H1 (cell line): ENCODE data around the gene KLHDC8A. TPM values are rescaled to one million over a fixed set of nuclear protein-coding genes. Genes with fewer than 3 reads are reported as not detected.

Experiments used
- CTCF ChIA-PET: fragments of 300-600 bp; sonication (Branson Sonifier 250); formaldehyde crosslinking; loops from one replicate; lab custom pipeline; 2021; ENCODE audit not compliant: partially characterized antibody; lab: Charles Lee
- POLR2A ChIA-PET: fragments of 300-600 bp; sonication (Branson Sonifier 250); formaldehyde crosslinking; loops from one replicate; lab custom pipeline; 2021; ENCODE audit warnings: inconsistent platforms; ENCODE audit not compliant: partially characterized antibody; lab: Charles Lee
- DNase-seq, 2 experiments: peaks; one replicate each; pipeline versions ENCODE4 v3.0.0 to v3.0.0-alpha.2; 2010 to 2022; ENCODE audit warnings: low spot score in 2 of 2, low read depth in 1 of 2, mixed read lengths in 1 of 2
- FAIRE-seq: peaks from 2 replicates; lab custom pipeline; 2011; peaks lifted over from hg19 to GRCh38; lab: Jason Lieb, UNC
- H2AFZ ChIP-seq: 2 replicates; pipeline ENCODE4 v1.8.1; 2012; ENCODE audit warnings: low read length, inconsistent platforms
- H2AK5ac ChIP-seq: 2 replicates; pipeline ENCODE4 v1.6.1; 2013; ENCODE audit warnings: low read depth, low read length
- H2BK120ac ChIP-seq: replicated peaks from 2 replicates; pipeline ENCODE3; 2013; ENCODE audit warnings: low read depth, low read length, inconsistent platforms
- H2BK12ac ChIP-seq: 2 replicates; pipeline ENCODE4 v1.6.1; 2013; ENCODE audit warnings: low read depth, low read length
- H2BK15ac ChIP-seq: 2 replicates; pipeline ENCODE4 v1.6.1; 2013; ENCODE audit warnings: low read length
- H2BK20ac ChIP-seq: 2 replicates; pipeline ENCODE4 v1.6.1; 2013; ENCODE audit warnings: low read length
- H2BK5ac ChIP-seq: 2 replicates; pipeline ENCODE4 v1.6.1; 2013; ENCODE audit warnings: low read depth, low read length
- H3K14ac ChIP-seq: 2 replicates; pipeline ENCODE4 v1.6.1; 2013; ENCODE audit warnings: inconsistent platforms; ENCODE audit not compliant: insufficient read length
- H3K18ac ChIP-seq: 2 replicates; pipeline ENCODE4 v1.6.1; 2013; ENCODE audit warnings: low read length; ENCODE audit errors: extremely low read depth
- H3K23ac ChIP-seq: 2 replicates; pipeline ENCODE4 v1.6.1; 2013; ENCODE audit warnings: inconsistent platforms; ENCODE audit not compliant: insufficient read length
- H3K23me2 ChIP-seq: 2 replicates; pipeline ENCODE4 v1.6.1; 2013; ENCODE audit warnings: low read depth, low read length
- H3K27ac ChIP-seq: 2 replicates; pipeline ENCODE4 v1.6.1; 2011; ENCODE audit warnings: low read depth, low read length, inconsistent platforms
- H3K27me3 ChIP-seq, 4 experiments: replicated peaks in 1 of 4; 1 replicate in 1 of 4; 2 replicates in 3 of 4; pipeline versions ENCODE4 v1.6.1 to v1.8.1; 2011 to 2013; ENCODE audit warnings: low read length in 3 of 4, mild to moderate bottlenecking in 3 of 4, inconsistent platforms in 2 of 4, mixed read lengths in 2 of 4, moderate library complexity in 1 of 4; ENCODE audit not compliant: control insufficient read depth in 3 of 4, insufficient read depth in 3 of 4; ENCODE audit errors: extremely low read depth in 1 of 4
- H3K36me3 ChIP-seq, 4 experiments: 2 replicates each; pipeline versions ENCODE4 v1.6.1 to v1.8.1; 2011 to 2013; ENCODE audit warnings: mild to moderate bottlenecking in 4 of 4, low read length in 3 of 4, moderate library complexity in 2 of 4, control low read depth in 1 of 4, inconsistent platforms in 1 of 4; ENCODE audit not compliant: insufficient read depth in 4 of 4, control insufficient read depth in 2 of 4
- H3K4ac ChIP-seq: replicated peaks from 2 replicates; pipeline ENCODE3; 2013; ENCODE audit warnings: low read length, low read depth, mixed read lengths, inconsistent platforms; ENCODE audit not compliant: insufficient read length
- H3K4me1 ChIP-seq, 4 experiments: replicated peaks in 1 of 4; 1 replicate in 1 of 4; 2 replicates in 3 of 4; pipeline versions ENCODE4 v1.6.1 to v1.8.1; 2011 to 2013; ENCODE audit warnings: low read length in 3 of 4, inconsistent platforms in 2 of 4, mixed read lengths in 1 of 4; ENCODE audit not compliant: insufficient read depth in 4 of 4, control insufficient read depth in 3 of 4
- H3K4me2 ChIP-seq, 2 experiments: 2 replicates each; pipeline versions ENCODE4 v1.6.1 to v1.8.1; 2011 to 2013; ENCODE audit warnings: low read depth in 2 of 2, low read length in 2 of 2, control low read depth in 1 of 2, inconsistent platforms in 1 of 2, mild to moderate bottlenecking in 1 of 2; ENCODE audit not compliant: insufficient read depth in 1 of 2
- H3K4me3 ChIP-seq, 4 experiments: fragments of 200-600, 300-600 bp in 1 of 4; sonication (generic), shearing (Covaris generic), sonication (Bioruptor Twin) in 1 of 4; 2 replicates each; pipeline versions ENCODE4 v1.5.1 to v1.8.1; 2011 to 2016; ENCODE audit warnings: low read length in 4 of 4, low read depth in 3 of 4, control low read depth in 2 of 4, inconsistent platforms in 2 of 4, mild to moderate bottlenecking in 2 of 4, mixed read lengths in 1 of 4, moderate library complexity in 1 of 4; ENCODE audit not compliant: insufficient read depth in 2 of 4; ENCODE audit errors: extremely low read depth in 1 of 4
- H3K56ac ChIP-seq: replicated peaks from 2 replicates; pipeline ENCODE3; 2013; ENCODE audit warnings: low read depth, mild to moderate bottlenecking, mixed read lengths, low read length, inconsistent platforms; ENCODE audit not compliant: insufficient read length
- H3K79me1 ChIP-seq: 2 replicates; pipeline ENCODE4 v1.6.1; 2013; ENCODE audit warnings: low read depth, low read length, control low read depth
- H3K79me2 ChIP-seq, 2 experiments: 2 replicates each; pipeline versions ENCODE4 v1.6.1 to v1.8.1; 2012 to 2013; ENCODE audit warnings: low read length in 2 of 2, mild to moderate bottlenecking in 2 of 2, inconsistent platforms in 1 of 2; ENCODE audit not compliant: insufficient read depth in 2 of 2, control insufficient read depth in 1 of 2
- H3K9ac ChIP-seq, 4 experiments: replicated peaks in 1 of 4; 1 replicate in 1 of 4; 2 replicates in 3 of 4; pipeline versions ENCODE4 v1.6.1 to v1.8.1; 2011 to 2013; ENCODE audit warnings: low read depth in 3 of 4, low read length in 3 of 4, control low read depth in 2 of 4, mild to moderate bottlenecking in 2 of 4, moderate library complexity in 2 of 4, inconsistent platforms in 1 of 4; ENCODE audit errors: extremely low read depth in 1 of 4
- H3K9me3 ChIP-seq, 2 experiments: 2 replicates each; pipeline versions ENCODE4 v1.6.1 to v1.8.1; 2012 to 2013; ENCODE audit warnings: mild to moderate bottlenecking in 2 of 2, moderate library complexity in 2 of 2, control low read depth in 1 of 2, inconsistent platforms in 1 of 2, low read depth in 1 of 2, low read length in 1 of 2, mixed read lengths in 1 of 2; ENCODE audit not compliant: insufficient read depth in 2 of 2
- H4K20me1 ChIP-seq, 2 experiments: replicated peaks in 1 of 2; 2 replicates each; pipeline versions ENCODE3 to v1.8.1; 2011 to 2013; ENCODE audit warnings: inconsistent platforms in 2 of 2, low read length in 2 of 2, mild to moderate bottlenecking in 1 of 2; ENCODE audit not compliant: insufficient read depth in 2 of 2, control insufficient read depth in 1 of 2
- H4K5ac ChIP-seq: 2 replicates; pipeline ENCODE4 v1.6.1; 2013; ENCODE audit warnings: low read length, low read depth, mixed read lengths, inconsistent platforms; ENCODE audit not compliant: insufficient read length
- H4K8ac ChIP-seq: 2 replicates; pipeline ENCODE4 v1.8.0; 2013; ENCODE audit warnings: mild to moderate bottlenecking, moderate library complexity, low read length, inconsistent platforms; ENCODE audit not compliant: insufficient read depth; ENCODE audit errors: extremely low read depth
- H4K91ac ChIP-seq: replicated peaks from 2 replicates; pipeline ENCODE3; 2013; ENCODE audit warnings: low read length, mixed read lengths, inconsistent platforms; ENCODE audit not compliant: insufficient read length
- ASH2L ChIP-seq: fragments of 200-600, 300-600 bp; sonication (generic); IDR thresholded peaks from one replicate; pipeline ENCODE4 v1.7.1; 2017; ENCODE audit warnings: low read length
- CHD1 ChIP-seq: IDR thresholded peaks from 2 replicates; pipeline ENCODE4 v1.6.1; 2012; ENCODE audit warnings: low read depth, low read length, improper control_type of control experiment
- CTBP2 ChIP-seq: IDR thresholded peaks from 2 replicates; pipeline ENCODE4 v1.7.0; 2011; ENCODE audit warnings: borderline replicate concordance, mild to moderate bottlenecking, moderate library complexity, mixed read lengths, low read length; ENCODE audit not compliant: insufficient read depth, insufficient read length
- HDAC2 ChIP-seq, 2 experiments: fragments of 300-600 bp in 1 of 2; sonication (generic) in 1 of 2; IDR thresholded peaks; 2 replicates each; pipeline ENCODE4 v1.6.1; 2011 to 2012; ENCODE audit warnings: low read depth in 2 of 2, low read length in 2 of 2, mild to moderate bottlenecking in 2 of 2, moderate library complexity in 2 of 2, borderline replicate concordance in 1 of 2, inconsistent platforms in 1 of 2
- MAFK ChIP-seq: IDR thresholded peaks from 2 replicates; pipeline ENCODE4 v1.6.1; 2012; ENCODE audit warnings: low read depth, mild to moderate bottlenecking, improper control_type of control experiment, low read length
- POLR2A ChIP-seq, 2 experiments: IDR thresholded peaks; 1 replicate in 1 of 2; 2 replicates in 1 of 2; pipeline ENCODE4 v1.6.1; 2011; ENCODE audit warnings: low read depth in 2 of 2, low read length in 2 of 2, mild to moderate bottlenecking in 2 of 2; ENCODE audit errors: control extremely low read depth in 1 of 2
- POU5F1 ChIP-seq: IDR thresholded peaks from 2 replicates; pipeline ENCODE4 v1.6.1; 2011; ENCODE audit warnings: low read depth, mild to moderate bottlenecking, low read length, moderate library complexity
- RAD21 ChIP-seq, 2 experiments: IDR thresholded peaks in 1 of 2; conservative IDR thresholded peaks in 1 of 2; 2 replicates each; pipeline ENCODE4 v1.6.1; 2011; ENCODE audit warnings: low read depth in 2 of 2, low read length in 2 of 2, improper control_type of control experiment in 1 of 2, inconsistent platforms in 1 of 2, mild to moderate bottlenecking in 1 of 2, moderate library complexity in 1 of 2
- RFX5 ChIP-seq: IDR thresholded peaks from 2 replicates; pipeline ENCODE4 v1.6.1; 2011; ENCODE audit warnings: low read depth, low read length, improper control_type of control experiment, borderline replicate concordance
- SIX5 ChIP-seq: IDR thresholded peaks from 2 replicates; pipeline ENCODE4 v1.6.1; 2011; ENCODE audit warnings: mild to moderate bottlenecking, low read depth, low read length
- SP2 ChIP-seq: IDR thresholded peaks from 2 replicates; pipeline ENCODE4 v1.6.1; 2012; ENCODE audit warnings: mild to moderate bottlenecking, low read length, inconsistent platforms
- WGBS, 2 experiments: shearing (Covaris generic) in 1 of 2; methylation state at CpG; one replicate each; pipeline versions ENCODE4 v1.1.6 to v1.1.7; 2013 to 2015; ENCODE audit warnings: low lambda C conversion rate in 2 of 2, mixed read lengths in 2 of 2, inconsistent platforms in 1 of 2, low coverage in 1 of 2, missing lambda C conversion rate in 1 of 2; ENCODE audit not compliant: insufficient replicate concordance in 2 of 2, insufficient coverage in 1 of 2, insufficient read length in 1 of 2; ENCODE audit errors: extremely low coverage in 1 of 2, missing lambda C conversion rate in 1 of 2; 5-methylcytosine and 5-hydroxymethylcytosine counted together
- polyA plus RNA-seq, 7 experiments: library from polyadenylated mRNA; depleted of rRNA in 3 of 7; stranded (reverse) in 5 of 7; unstranded in 2 of 7; fragments of >200 nt in 5 of 7; fragments of 200-250 nt in 2 of 7; gene quantifications; 1 replicate in 5 of 7; 2 replicates in 1 of 7; 4 replicates in 1 of 7; pipeline versions ENCODE4 v1.2.1 to v1.2.3, GENCODE V29; 2011 to 2013; ENCODE audit warnings: missing spikeins in 2 of 7, mixed read lengths in 2 of 7
- total RNA-seq: library from RNA; stranded (reverse); fragmentation: NEBNext Ultra II Directional; extraction: Animal tissue kit (Norgen Biotek cat#: 25700); gene quantifications from 2 replicates; pipeline ENCODE4 v1.2.1, GENCODE V29; 2021
- TF ChIP-seq, protein P1 (sequence below), 3 experiments: IDR thresholded peaks; 1 replicate in 2 of 3; 2 replicates in 1 of 3; pipeline versions ENCODE4 v1.5.1 to v1.6.1; 2011; ENCODE audit warnings: low read length in 3 of 3, mild to moderate bottlenecking in 3 of 3, inconsistent platforms in 2 of 3, low read depth in 1 of 3, moderate library complexity in 1 of 3; ENCODE audit not compliant: insufficient read depth in 1 of 3; ENCODE audit errors: control extremely low read depth in 1 of 3

The KLHDC8A gene
- total and polyA plus RNA-seq, 2 of the 8 experiments (the other 6 are each of a cell fraction or from before 2014, with no cell fraction given) = 1.9 to 3.4 TPM

DNA sequence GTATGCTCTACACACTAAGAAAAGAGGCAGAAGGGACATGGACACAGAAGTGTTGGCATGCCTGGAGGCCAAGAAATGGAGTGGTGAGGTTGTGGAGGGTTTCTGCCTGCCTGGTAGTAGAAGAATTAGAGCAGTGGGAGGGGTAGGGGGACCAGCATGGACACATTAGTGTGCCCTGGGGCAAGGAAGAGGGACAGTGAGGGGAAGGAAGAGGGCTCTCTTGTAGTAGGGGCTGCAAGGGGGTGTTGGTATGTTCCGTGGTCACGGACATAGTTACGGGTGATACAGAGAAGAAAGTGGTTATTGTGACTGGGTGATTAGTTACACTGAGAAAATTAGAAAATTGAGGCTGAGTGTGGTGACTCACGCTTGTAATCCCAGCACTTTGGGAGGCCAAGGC lies 41.9 kb upstream of the KLHDC8A start:
- H3K23me2 ChIP-seq = no peaks in the 10 kb centered on the region
- H3K9me3 ChIP-seq = no peaks in the 10 kb centered on the region
- no peak overlapping the region for H3K4me2 ChIP-seq
- H3K9ac ChIP-seq = no peak overlapping the region
- no peak overlapping the region for H3K4ac ChIP-seq
- no peak overlapping the region for H4K8ac ChIP-seq
- H2AFZ ChIP-seq = no peak overlapping the region
- no peaks in the 10 kb centered on the region for H3K4me1 ChIP-seq
- H2BK20ac ChIP-seq = no peak overlapping the region
- H3K23ac ChIP-seq = no peak overlapping the region
- no peak overlapping the region for H2BK12ac ChIP-seq
- POLR2A ChIA-PET = no interaction called here
- no peak overlapping the region for H4K91ac ChIP-seq
- no peak overlapping the region for H2AK5ac ChIP-seq
- no peaks in the 10 kb centered on the region for H3K79me2 ChIP-seq
- no peak overlapping the region for H3K14ac ChIP-seq
- H2BK5ac ChIP-seq = no peak overlapping the region
- FAIRE-seq = no peak
- no peak overlapping the region for H4K5ac ChIP-seq
- H3K4me3 ChIP-seq = no peak overlapping the region
- no peaks in the 10 kb centered on the region for H3K27me3 ChIP-seq
- CTCF ChIA-PET = interaction anchor here (0.5 to 5.8 kb wide), 10 partner anchors 11 to 124 kb away, joined by 3 to 98 read pairs (median 12); no protein-coding TSS in a partner anchor
- H2BK15ac ChIP-seq = no peak overlapping the region
- H3K79me1 ChIP-seq = no peaks in the 10 kb centered on the region
- H3K18ac ChIP-seq = no peak overlapping the region
- no peaks in the 10 kb centered on the region for H4K20me1 ChIP-seq
- no peaks in the 10 kb centered on the region for H3K36me3 ChIP-seq
- H3K27ac ChIP-seq = no peak overlapping the region
- DNase-seq = no peak
- H3K56ac ChIP-seq = no peak overlapping the region
- no peak overlapping the region for H2BK120ac ChIP-seq
- 89% methylated on average over 4 of the region's 4 CpGs; no CpG with 5 or more reads in 1 of the 2 experiments for WGBS, 2 experiments
- no peak for TF ChIP-seq MAFK
- TF ChIP-seq HDAC2 (IDR thresholded peaks at IDR 0.05; ENCODE audit: borderline replicate concordance in 1 of 2, low read depth in 2 of 2, low read length in 2 of 2) = no peak
- no peak for TF ChIP-seq POU5F1
- no peak for TF ChIP-seq SIX5
- TF ChIP-seq POLR2A (IDR thresholded peaks at IDR 0.05; ENCODE audit: control extremely low read depth in 1 of 2, low read depth in 2 of 2, low read length in 2 of 2) = no peak
- no peak for TF ChIP-seq ASH2L
- TF ChIP-seq RAD21 (IDR thresholded peaks at IDR 0.05 in 1 of 2, conservative IDR thresholded peaks at IDR 0.05 in 1 of 2; ENCODE audit: low read depth in 2 of 2, low read length in 2 of 2) = no peak
- TF ChIP-seq, protein P1, sequence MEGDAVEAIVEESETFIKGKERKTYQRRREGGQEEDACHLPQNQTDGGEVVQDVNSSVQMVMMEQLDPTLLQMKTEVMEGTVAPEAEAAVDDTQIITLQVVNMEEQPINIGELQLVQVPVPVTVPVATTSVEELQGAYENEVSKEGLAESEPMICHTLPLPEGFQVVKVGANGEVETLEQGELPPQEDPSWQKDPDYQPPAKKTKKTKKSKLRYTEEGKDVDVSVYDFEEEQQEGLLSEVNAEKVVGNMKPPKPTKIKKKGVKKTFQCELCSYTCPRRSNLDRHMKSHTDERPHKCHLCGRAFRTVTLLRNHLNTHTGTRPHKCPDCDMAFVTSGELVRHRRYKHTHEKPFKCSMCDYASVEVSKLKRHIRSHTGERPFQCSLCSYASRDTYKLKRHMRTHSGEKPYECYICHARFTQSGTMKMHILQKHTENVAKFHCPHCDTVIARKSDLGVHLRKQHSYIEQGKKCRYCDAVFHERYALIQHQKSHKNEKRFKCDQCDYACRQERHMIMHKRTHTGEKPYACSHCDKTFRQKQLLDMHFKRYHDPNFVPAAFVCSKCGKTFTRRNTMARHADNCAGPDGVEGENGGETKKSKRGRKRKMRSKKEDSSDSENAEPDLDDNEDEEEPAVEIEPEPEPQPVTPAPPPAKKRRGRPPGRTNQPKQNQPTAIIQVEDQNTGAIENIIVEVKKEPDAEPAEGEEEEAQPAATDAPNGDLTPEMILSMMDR (IDR thresholded peaks at IDR 0.05; ENCODE audit: control extremely low read depth in 1 of 3, insufficient read depth in 1 of 3, low read depth in 1 of 3, low read length in 3 of 3) = no peak
- TF ChIP-seq SP2 = no peak
- TF ChIP-seq RFX5 = no peak
- no peak for TF ChIP-seq CTBP2
- no peak for TF ChIP-seq CHD1
